Superior temporal gyrus (tissue), 1 donor: ENCODE data around the gene FES.

Experiments
- DNase-seq: peaks from one replicate; pipeline ENCODE4 v3.0.0-alpha.2; 2016; ENCODE audit errors: extremely low spot score

FES gene

GRCh38 chr15:90876046-90876445 is 8.3 kb upstream of the FES start:
- no peak for DNase-seq

GRCh38 chr15:90876512-90877170 is 7.7 kb upstream of the FES start:
- DNase-seq = no peak

GRCh38 chr15:90877315-90877714 is 7.0 kb upstream of the FES start:
- no peak for DNase-seq

- DNase-seq = no peak
These were observed 6.3 kb upstream of the FES start for GRCh38 chr15:90877996-90878395.

- DNase-seq = no peak
These were observed 5.6 kb upstream of the FES start for GRCh38 chr15:90878660-90879059.

- DNase-seq = no peak
These were observed 4.5 kb upstream of the FES start for GRCh38 chr15:90879730-90880366.

- DNase-seq = no peak
These were observed 3.7 kb upstream of the FES start for GRCh38 chr15:90880381-90881145.

GRCh38 chr15:90881181-90881977 is 2.9 kb upstream of the FES start:
- no peak for DNase-seq

- DNase-seq = no peak
These were observed 2.2 kb upstream of the FES start for GRCh38 chr15:90881978-90882721.

- no peak for DNase-seq
These were observed 1.4 kb upstream of the FES start for GRCh38 chr15:90882781-90883525.

- no peak for DNase-seq
These were observed 753 bp upstream of the FES start for GRCh38 chr15:90883526-90883975.

GRCh38 chr15:90884719-90885431 is 571 bp downstream of the FES start:
- DNase-seq = no peak

- peak; percentile 78 for DNase-seq
These were observed 1.4 kb downstream of the FES start for GRCh38 chr15:90885432-90886290.

- DNase-seq = no peak
These were observed 1.9 kb downstream of the FES start for GRCh38 chr15:90886291-90886614.

GRCh38 chr15:90887037-90887481 is 2.8 kb downstream of the FES start:
- DNase-seq = no peak

- no peak for DNase-seq
These were observed 5.0 kb downstream of the FES start for GRCh38 chr15:90889313-90889730.

GRCh38 chr15:90889736-90890456 is 5.6 kb downstream of the FES start:
- no peak for DNase-seq

- DNase-seq = no peak
These were observed 6.5 kb downstream of the FES start for GRCh38 chr15:90890839-90891238.
